Right renal pelvis (tissue), 4 donors: ENCODE measurements around the gene WDR36. TPM values are rescaled to one million over a fixed set of nuclear protein-coding genes. Genes with fewer than 3 reads are reported as not detected.

Source experiments
- DNase-seq, 4 donors: peaks; one replicate each; pipeline ENCODE4 v3.0.0-alpha.2; 2013; ENCODE audit warnings: low read depth in 4 of 4, low spot score in 3 of 4, missing footprints in 1 of 4
- polyA plus RNA-seq, 4 donors: library from polyadenylated mRNA; unstranded; fragments of 120-200 nt; gene quantifications; one replicate each; pipeline ENCODE4 v1.2.1, GENCODE V29; 2013; ENCODE audit not compliant: insufficient read length in 4 of 4

Gene WDR36
- polyA plus RNA-seq, 4 donors: 23.1 to 35.5 (median 31.5) TPM

DNA sequence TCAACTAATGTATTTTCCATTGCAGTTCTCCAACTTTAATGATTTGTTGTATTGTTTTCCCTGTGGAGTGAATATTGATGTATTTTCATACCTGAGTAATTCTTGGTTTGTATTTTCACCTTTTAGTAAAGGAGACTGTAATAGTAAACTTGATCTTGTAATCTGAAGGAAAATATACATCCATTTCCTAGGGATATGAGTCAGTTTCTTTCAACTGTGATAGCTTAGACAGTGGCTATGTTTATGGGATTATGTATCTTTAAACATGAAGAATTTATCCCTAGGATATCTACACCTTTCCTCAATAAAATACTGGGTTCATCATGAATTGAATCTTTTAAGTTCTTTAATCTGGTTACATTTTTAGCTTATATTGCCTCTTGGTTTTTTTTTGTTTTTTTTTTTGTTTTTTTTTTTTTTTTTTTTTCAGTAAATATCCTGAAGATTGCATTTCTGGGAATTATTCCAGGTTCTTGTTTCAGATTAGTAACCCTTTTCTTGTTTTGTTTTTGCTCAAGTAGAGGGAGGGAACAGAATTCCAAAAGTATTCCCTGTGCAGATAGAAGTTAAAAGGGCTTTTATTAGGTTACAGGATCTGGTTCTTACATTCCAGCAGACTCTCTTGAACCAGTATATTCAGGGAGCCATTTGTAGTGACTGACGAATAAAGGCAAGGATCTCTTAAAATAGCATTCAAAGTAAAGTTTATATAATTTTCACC is 7.1 kb downstream of the WDR36 start:
- DNase-seq: no peak

DNA sequence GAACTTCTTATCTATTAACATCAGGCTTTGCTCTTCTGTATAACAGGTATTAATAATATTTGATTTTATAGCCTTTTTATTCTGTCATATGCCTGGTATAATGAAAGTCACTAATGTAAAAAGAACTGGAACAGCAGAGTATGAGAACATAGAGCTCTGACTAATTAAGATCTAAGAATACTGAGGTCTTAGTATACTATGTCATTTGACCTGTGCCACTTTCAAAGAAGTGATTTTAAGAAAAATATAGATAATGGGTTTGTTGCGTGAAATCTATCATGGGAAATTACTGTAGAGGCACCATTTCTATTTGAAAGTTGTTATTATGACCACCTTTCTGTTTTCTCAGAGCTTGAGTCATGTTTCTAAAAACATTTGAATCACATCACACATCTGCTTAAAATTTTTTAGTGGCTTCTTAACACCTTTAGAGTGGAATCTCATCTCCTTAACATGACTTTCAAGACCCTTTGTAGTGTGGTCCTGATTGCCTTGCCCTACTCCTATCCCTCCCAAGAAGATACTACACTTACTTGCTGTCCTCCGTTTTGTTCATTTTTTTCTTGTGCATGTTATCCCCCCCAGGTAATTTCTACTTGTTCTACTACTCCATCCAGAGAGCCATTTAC is 14.3 kb downstream of the WDR36 start:
- DNase-seq: no peak

DNA sequence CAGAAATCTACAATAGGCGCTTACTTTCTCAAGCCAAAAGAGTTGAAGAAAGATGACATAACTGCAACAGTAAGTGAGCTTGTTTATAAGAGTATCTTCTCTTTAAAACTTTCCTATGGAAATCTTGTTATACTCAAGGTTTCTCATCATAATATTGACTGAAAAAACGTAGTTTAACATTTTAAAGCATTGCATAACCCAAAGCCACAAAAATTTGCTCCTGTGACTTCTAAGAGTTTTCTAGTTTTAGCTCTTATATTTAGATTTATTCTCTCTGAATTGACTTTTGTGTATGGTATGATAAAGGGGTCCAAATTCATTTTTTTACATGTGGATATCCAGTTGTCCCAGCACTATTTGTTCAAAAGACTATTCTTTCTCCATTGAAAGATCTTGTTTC is 15.2 kb downstream of the WDR36 start:
- no peak for DNase-seq

DNA sequence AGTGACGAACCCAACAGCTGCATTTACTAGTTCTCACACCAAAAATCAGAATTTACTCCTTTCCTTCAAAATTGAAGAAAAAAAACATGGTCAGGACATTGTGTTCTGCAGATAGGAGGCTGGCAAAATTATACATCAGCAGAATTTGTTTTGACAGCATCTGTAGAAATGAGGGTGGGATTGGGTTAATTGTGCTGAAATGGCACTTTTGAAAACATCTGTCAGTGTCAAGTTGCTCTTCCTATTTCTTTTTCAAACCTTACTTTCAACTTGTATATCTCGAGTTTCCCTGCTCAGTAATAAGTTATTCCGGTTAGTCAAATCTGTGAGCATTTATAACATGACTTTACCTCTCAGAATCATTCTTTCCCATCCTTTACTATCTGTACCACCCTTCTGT is 19.8 kb downstream of the WDR36 start:
- no peak for DNase-seq

DNA sequence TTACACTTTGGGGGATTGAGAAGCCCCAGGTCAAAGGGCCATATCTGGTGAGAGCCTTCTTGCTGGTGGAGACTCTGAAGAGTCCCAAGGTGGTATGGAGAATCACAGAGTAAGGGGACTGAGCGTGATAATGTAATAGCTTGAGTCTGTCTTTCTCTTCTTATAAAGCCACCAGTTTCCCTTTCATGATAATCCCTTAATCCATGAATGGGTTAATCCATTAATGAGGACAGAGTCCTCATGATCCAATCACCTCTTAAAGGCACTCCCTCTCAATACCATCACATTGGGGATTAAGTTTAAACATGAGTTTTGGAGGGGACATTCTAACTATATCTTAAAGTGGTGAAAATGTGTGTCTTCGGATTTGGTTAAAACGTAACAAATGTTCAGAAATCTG is 21.5 kb downstream of the WDR36 start:
- DNase-seq: no peak

DNA sequence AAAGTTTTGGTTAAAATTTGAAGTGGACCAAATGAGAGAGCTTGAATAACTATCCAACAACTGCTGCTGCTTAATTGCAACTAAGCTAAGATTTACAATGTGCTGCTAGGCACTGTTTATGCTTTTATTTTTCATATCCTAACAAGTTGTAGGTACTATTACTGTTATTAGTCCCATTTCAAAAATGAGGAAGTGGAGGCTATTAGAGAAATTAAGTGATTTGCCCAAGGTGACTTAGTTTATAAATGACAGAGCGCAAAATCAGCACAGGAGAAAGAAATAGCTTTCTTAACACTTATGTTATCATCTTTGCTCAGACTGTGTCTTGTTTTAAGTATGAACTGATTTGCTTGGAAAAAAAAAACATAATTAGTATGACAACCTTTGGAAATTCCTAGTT is 23.1 kb downstream of the WDR36 start:
- DNase-seq: no peak

DNA sequence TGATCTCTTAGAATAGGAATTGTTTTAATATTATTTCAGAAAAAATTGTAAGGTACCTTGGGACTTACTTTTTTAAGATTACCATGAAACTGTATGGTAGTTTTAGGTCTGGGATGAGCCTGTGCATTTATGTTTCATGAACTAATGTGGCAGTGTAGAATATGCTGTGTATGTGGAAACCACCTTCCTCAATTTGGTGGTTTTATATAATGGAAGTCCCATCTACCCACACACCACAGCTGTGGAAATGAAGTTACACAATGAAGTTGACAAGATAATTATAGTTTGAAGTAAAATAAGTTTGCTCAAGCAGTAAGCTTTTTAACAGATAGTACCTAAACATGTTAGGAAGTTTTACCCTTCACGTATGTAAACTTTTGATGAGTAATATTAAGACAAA is 24.4 kb downstream of the WDR36 start:
- no peak for DNase-seq

DNA sequence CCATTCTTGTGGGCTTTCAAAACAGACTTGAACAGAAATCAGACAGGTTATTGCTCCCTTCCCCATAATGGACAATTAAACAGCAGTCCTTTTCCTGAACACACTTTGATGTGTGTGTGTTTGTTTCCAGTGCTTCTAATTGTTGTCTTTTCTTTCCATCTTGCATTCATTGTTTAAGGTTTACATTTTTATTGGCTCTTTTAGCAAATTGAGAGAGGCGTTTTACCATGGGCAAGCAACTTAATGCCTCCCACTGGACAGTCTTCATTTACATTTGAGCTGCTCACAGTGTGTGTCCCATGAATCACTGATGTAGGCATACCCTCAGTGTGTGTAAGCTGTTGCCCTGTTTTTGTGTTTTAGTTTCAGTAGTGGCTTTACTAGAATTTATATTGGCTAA is 25.0 kb downstream of the WDR36 start:
- DNase-seq: no peak

DNA sequence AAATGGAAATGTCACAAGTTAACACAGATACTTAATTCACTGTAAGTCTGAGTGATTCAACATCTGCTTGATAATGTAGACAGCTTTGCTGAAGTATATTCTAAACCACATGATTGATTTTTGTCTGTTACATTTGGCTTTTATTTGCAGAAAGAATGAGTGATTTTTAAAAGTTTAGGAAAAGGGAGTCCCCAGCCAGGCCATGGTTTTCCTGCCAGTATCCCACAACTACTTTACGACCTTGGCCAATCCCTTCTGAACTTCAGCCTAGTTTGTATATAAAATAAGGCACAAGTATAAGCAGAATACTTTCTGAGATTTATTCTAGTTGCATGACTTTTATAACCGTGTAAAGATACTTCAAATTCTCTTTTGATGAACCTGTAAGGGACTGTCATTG is 27.1 kb downstream of the WDR36 start:
- no peak for DNase-seq

DNA sequence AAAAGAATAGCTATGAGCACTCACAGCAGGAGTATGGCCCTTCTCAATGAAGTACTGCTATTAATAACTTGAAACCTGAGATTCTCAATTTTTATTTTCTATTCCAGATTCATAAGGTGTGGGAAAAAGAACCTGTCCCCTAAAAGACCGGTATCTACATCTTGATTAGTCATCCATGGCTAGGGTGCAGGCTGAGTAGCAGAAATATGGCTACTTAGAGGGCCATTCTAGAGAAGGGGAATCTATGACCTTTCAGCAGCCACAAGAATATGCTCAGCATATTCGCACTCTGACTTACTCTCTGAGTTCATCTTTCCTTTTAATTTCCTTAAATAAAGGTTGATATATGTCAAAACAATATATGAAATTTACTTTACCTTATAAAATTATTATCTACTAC is 27.7 kb downstream of the WDR36 start:
- no peak for DNase-seq

DNA sequence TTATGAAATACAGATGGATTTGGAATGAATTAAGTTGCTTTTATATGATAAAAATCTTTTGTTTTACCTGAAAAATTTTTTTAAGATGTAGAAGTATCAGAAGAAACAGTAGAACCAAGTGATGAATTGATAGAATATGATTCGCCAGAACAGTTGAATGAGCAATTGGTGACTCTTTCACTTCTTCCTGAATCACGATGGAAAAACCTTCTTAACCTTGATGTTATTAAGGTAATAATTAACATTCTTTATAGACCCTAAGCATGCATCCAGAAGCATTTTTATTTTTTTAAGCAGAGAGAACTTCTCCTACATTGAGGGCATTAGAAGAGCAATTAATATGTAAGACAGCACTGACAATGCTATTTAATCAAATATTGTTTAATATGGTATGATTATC is 28.8 kb downstream of the WDR36 start:
- no peak for DNase-seq

DNA sequence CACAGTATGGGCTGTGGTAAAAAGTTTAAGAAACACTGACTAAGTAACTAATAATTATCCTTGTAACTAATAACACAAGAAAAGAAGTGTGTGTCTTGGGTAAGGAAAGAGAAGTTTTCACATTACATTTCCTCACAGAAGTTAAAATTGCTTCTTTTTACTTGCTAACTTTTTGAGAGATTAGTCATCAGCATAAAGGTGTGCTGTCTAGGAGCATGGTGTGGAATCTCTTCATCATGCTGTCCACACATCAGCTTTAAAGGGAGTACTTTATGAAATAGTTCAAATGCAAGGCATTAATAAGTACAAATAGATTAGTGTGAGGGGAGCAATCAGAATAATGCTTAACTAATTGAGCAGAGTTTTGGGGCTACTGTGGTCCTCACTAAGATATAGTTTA is 29.8 kb downstream of the WDR36 start:
- no peak for DNase-seq

DNA sequence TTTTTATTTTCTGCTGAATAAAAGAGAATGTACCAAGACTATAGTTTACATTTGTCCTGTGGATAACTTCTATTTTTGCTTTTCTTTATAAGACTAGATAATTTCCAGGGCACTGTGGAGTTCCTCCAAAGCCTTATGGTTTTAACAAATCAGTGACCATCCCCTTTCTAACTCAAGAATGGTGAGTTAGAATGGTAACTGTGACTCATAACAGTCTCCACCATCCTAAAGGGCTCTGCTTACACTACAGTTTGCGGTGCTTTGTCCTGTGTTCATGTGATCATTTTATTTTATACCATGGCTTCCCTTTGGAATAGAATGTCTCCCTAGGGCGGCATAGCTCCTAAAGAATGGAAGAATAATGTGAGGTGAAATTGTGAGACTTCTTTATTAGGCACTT is 30.2 kb downstream of the WDR36 start:
- no peak for DNase-seq

DNA sequence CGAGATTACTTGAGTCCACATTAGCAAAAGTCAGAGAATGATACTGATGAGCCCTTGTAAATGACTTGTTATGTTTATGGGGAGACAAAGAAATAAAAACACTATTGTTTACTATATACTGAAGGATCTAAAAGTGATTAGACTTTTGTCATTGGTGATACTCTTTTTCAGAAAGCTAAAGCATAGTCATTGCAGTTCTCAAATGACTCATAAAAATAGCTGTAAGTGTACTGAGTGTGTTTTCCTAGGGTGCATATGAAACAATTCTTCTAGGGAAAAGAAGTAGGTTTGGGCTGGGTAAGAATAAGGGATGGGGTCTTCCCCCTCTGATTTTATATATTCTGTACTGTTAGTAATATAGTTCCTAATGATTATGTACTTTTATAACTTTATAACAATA is 32.6 kb downstream of the WDR36 start:
- no peak for DNase-seq

DNA sequence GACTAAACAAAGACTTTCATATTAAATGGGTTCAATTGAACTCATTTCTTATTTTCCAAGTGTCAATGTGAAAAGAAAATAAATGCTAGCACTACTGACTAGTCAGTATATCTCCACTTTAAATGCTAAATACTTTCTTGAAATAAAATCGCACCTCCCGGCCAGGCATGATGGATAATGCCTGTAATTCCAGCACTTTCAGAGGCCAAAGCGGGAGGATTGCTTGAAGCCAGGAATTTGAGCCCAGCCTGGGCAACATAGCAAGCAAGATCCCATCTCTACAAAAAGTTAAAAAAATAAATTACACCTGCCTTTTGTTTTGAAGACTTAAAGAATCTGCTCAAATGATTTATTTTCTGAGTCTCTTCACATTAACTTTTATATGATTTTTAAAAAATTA is 34.7 kb downstream of the WDR36 start:
- DNase-seq: no peak

DNA sequence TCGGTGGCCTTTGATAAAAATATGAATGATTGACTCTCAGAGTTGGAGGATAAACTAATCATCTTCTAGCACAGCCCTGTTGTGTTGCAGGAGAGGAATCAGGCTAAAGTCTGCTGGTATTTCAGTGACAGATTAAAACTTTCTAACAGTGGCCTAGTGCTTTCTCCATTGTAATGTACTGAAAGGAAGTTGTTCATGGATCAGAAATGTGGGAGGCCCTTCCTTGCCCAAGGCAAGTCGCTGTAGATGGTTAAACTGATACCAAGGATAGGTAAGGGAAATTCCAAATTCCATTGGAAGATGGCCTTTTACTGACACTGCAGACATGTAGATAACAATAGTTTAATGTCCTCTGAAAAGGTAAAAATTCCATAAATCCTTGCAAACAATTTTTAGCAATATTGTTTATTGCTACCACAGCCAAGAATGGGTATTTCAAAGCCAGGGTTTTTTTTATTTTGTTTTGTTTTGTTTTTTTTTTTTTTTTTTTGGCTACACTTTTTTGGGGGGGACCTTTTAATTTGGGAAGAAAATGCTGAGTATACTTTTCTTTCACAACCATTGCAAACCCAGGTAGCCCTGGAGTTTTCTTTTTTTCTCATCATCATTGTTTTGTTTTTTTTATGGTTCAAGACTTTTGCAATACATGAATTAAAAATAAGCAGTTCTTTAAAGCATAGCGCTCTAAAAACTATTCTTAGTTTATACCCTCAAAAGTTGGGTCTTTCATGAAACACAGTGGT is 35.5 kb downstream of the WDR36 start:
- no peak for DNase-seq

DNA sequence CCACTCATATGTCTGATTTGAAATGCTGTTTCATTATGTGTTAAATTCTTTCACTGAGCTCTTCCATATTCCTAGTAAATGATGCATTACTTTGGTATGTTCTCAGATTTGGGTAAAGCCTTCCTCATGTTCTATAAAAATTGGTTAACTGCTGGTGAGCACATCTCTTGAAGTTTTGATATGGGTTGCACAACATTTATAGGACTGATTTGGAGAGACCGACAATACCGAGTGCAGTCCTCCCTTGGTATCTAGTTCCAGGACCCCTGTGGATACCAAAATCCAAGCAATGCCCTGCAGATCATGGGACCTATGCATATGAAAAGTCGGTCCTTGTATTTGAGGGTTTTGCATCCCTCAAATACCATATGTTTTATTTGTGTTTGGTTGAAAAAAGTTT is 37.8 kb downstream of the WDR36 start:
- no peak for DNase-seq

DNA sequence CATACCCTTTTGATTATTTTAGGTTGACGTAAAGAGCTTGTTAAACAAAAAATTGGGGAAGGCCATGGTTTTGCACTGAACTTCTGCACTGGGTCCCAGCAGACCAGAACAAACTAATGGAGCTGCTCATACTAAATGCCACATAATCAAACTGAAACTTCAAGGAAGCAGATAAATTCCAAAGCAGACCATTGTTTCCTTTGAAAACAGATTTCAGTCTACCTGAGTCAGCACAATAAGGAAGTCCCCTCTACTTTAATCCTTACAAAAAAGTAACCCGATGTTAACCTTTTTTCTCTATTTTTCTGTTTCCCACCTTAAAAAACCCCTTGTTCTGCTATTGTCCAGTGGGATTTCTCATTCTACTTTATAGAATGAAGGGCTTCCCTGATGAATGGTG is 39.2 kb downstream of the WDR36 start:
- no peak for DNase-seq

DNA sequence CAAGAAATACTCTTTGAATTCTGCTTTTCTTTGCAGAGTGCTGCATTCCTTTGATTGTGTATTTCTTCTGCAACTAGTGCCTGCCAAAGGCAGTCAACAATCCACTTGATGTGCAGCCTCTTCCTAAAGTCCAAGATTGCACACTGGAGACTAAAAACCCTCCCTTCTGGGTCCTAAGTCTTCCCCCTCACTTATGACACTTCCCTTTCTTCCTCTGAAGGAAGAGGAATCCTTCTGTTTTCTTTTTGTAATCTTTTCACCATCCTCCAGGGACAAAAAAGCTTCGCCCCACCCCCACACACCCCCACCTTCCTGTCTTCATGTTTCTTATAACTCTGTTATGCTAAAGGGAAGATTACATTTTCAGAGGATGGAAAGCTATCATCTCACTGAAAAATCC is 39.9 kb downstream of the WDR36 start:
- DNase-seq: no peak

DNA sequence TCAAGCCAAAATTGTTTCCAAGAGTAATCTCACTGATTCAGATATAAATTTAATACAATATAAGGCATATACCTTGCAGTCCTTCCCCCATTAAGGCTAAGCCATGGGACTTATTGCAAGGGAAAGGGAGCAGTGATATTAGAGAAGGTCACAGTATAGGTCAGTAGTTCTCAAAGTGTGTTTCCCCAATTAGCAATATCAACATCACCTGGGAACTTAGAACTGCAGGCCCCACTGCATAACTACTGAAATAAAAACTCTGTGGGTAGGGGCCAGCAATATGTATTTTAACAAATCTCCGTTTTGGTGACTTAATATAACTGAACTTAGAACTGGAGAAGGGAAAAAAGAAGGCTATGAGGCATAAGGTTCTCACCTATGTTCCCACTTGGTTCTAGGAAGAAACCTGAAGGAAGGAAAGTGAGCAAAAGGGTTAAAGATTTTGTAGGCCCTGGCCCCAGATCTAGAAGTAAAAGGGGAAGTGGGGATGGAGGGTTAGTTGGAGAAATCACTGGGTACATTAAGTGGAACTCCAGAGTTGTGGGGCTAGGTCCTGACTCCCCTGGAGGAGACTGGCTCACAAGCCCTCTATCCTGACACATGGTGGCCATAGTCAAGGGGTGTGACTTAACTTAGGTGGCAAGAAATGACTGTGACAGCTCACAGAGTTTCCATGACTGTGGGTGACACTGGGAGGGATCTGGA is 40.7 kb downstream of the WDR36 start:
- DNase-seq: no peak

DNA sequence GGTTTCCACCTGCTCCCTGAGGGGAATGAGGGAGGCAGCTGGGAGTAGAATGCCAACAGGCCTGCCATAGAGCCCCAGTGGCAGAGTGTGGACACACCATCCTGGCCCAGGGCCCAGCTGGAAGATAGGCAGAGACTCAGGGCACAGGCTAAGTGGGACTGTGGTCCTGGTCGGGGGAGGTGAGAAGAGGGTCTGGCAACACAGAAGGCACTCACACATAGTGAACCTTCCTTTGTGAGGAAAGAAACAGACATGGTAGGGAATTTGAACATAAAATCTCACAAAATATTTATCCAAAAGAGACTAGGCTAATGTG is 41.2 kb downstream of the WDR36 start:
- DNase-seq: no peak

DNA sequence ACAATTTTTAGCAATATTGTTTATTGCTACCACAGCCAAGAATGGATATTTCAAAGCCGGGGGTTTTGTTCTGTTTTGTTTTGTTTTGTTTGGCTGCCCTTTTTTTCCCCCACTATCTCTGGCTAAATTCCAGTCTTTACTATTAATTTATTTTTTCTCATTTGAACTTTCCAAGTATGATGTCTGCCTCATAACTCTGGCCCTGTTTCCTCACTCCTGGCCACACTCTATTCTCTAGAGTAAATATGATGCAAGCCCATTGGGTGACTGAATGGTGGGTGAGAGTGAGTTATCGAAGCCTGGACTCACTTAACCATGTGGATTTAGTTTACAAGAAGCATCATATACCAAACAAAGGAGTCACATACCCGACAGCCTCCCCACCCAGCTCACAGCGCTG is 41.9 kb downstream of the WDR36 start:
- peak in 2 of 4 donors; percentile 9 to 26 for DNase-seq
